Inflammatory macrophage (primary cell): ENCODE data around the gene EFR3B.
A peak's percentile ranks its signal among the peaks of the same experiment; 100 is the strongest.
"Not testable (repeated sequence)": the region's sequence is repeated elsewhere in the genome, so short reads cannot be mapped to it uniquely, and the experiment has no call there.

Experiments
- DNase-seq, 2 donors: peaks; one replicate each; pipeline ENCODE4 v3.0.0-alpha.2; 2020 to 2022

EFR3B gene

DNA sequence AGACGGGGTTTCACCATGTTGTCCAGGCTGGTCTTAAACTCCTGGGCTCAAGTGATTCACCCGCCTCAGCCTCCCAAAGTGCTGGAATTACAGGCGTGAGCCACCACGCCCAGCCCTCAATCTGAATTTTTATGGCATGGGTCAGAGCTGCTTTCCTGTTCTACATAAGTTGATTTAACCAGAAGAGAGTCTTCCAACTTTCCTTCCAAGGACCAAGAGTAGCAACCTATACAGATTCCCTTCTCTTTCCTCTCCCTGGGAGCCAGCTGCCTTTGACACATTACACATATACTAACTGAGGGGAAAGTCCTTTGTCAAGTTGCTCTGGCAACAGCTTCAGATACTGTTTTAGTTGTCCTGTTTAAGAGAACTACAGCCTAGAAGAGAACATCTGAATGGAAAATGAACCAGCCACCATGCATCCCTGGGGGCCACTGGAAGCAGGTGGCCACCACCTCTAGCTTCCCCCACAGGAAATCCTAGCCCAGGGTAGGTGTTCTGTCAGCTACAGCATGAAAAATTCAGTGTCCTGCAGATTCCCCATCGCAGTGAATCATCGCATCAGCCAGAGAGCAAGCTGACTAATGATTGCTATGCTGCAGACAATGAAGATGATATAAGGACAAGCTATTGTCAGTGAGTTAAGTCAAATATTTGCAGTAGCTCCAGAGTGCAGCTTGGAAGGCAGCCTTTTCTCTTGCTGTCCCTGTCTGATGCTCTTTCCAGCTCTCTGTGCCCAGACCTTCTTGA, 63.6 kb downstream of the EFR3B start:
- DNase-seq = no peak

DNA sequence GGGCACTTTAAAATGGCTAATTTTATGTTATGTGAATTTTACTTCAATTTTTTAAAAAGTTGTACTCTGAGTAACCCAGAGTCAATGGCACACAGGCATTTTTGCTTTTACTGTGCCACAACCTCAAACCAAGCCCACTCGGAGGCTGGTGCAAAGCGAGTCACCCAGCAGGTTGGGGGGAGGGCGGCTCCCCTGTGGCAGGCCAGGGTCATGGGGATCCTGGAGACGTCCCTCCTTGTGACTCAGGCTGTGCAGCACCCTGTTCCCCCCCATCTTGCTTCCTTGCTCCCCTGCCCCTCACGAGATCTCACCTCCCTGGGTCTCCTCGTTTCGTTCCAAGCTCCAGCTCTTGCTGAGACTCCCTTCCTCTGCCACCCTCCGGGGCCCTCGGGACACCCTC, 67.9 kb downstream of the EFR3B start:
- DNase-seq = no peak

- no peak for DNase-seq
These were observed 70.2 kb downstream of the EFR3B start for GRCh38 chr2:25112113-25112512.

- no peak for DNase-seq
These were observed 73.5 kb downstream of the EFR3B start for GRCh38 chr2:25115249-25115883.

- DNase-seq = no peak
These were observed 74.0 kb downstream of the EFR3B start for GRCh38 chr2:25115902-25116301.

DNA sequence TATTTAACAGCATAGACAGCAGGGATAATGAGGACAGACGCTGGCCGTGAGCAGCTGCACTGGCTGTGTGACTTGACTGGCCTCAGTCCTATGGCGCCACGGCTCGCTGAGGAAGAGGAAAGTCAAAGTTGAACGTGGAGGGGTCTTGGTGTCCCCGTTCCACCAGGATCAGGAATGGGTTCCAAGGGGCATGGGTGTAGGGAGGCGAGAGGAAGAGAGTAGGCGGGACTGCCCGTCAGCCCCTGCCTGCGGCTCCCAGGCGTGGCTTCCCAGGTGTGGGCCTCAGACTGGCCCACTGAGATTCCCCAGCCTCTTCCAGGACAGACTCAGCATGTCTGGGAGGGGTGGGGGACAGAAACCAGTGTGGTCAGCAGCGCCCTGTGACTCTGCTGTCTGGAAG, 75.1 kb downstream of the EFR3B start:
- DNase-seq = no peak

DNA sequence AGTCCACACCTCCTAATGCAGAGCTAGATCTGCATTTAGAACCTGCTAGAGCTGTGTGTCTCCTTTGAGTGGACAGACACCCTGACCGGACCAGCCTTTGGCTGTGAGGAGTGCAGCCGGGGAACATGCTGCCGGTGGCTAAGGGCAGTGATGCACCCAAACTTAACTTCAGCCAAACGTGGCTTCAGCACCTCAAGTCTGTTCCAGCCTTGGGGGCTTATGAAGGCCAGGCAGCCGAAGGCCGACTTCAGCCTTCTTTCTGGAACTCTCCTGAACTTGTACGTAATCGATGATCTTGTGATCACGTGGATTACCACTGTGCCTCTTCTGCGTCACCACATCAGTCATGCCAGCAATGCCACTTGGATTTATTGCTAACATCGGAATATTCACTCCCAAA, 77.4 kb downstream of the EFR3B start:
- DNase-seq = no peak

- DNase-seq = no peak
These were observed 80.5 kb downstream of the EFR3B start for GRCh38 chr2:25122367-25122766.

- peak; percentile 77 to 89 for DNase-seq
These were observed 81.8 kb downstream of the EFR3B start for GRCh38 chr2:25123682-25124081.

- DNase-seq = no peak
These were observed 83.3 kb downstream of the EFR3B start for GRCh38 chr2:25125189-25125588.

DNA sequence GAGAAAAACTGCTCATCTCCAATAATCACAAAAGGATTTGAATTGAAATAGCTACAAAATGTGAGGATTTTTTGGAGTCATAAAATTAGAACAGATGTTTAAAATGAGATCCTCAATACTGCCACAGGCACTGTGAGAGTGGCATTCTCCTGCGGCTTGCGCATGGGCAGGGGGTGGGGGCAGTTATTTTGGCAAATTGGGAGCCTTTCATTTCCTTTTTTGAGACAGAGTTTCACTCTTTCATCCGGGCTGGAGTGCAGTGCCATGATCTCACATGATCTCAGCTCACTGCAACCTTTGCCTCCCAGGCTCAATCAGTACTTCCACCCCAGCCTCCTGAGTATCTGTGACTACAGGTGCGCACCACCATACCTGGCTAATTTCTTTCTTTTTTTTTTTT, 84.1 kb downstream of the EFR3B start:
- DNase-seq = peak; percentile 56 to 57

DNA sequence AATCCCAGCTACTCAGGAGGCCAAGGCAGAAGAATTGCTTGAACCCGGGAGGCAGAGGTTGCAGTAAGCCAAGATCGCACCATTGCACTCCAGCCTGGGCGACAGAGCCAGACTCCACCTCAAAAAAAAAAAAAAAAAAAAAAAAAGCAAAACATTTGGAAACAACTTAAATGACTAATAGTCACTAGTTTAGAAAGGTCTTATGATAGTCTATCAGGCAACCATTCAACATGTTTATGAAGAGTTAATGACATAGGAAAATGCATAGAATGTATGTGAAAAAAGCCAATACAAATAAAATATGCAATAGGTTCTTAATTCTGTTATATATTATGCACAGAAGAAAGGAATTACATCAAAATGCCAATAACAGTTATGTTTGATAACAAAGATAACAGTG, 85.2 kb downstream of the EFR3B start:
- DNase-seq = peak in 1 of 2 donors; percentile 65

DNA sequence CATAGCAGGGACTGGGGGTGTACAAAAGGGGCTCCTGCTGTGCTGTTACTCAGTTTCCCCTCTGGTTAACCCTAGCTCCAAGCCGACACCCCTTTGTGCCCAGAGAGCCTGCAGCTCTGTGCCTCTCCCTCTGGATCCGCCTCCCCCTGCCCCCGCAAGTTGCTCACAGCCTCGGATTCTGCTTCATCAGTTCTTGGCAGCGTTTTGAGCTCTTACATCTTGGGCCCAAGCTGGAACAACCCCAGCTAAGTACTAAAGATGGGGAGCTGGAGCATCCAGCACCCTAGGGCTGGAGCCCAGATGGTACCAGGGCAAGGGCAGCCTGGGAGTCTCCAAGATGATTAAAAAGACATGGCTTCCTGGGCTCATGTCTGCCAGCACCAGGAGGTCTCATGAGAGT, 85.8 kb downstream of the EFR3B start:
- DNase-seq = no peak

DNA sequence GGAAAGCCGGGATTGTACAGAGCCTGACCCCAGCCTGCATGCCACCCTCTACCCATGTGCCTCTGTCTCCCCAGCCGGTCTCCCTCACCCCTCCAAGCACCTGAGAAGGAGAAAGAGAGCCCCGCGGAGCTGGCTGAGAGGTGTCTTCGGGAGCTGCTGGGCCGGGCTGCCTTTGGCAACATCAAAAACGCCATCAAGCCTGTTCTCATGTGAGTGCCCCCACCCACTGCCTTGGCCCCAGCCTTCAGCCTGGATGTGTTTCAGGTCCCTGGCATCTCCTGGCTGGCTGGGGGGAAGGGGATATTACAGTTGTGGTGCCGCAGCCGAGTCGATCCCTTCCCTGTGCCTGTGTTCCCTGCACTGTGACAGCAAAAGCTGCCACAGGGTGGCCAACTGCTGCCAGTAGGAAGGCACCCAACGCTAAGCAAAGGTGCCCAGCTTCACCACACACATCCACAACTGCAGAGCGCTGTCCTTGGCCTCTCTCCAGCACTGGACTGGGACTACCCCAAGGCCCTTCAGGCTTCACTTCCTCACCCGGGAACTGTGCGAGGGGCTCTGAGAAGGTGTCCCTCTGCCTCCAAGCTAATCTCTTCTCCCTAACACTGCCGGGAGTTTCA, 88.1 kb downstream of the EFR3B start:
- no peak for DNase-seq

DNA sequence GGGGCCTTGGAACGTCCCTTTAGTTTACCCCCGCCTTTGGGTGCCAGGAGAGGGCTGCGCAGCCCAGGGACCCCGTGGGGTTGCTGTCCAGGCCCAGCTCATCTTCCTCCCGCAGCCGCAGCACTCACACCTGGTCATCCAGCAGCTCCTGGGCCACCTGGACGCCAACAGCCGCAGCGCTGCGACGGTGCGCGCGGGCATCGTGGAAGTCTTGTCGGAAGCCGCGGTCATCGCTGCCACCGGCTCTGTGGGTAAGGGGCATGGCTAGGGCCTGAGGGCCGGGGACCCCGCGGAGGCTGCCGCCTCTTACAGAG, 89.3 kb downstream of the EFR3B start:
- no peak for DNase-seq

- DNase-seq = peak in 1 of 2 donors; percentile 39
These were observed 89.9 kb downstream of the EFR3B start for GRCh38 chr2:25131567-25132298.

- DNase-seq = peak; percentile 23 to 42
These were observed 90.4 kb downstream of the EFR3B start for GRCh38 chr2:25132299-25132635.

- DNase-seq = no peak
These were observed 90.8 kb downstream of the EFR3B start for GRCh38 chr2:25132693-25133092.

GRCh38 chr2:25140535-25140934, 98.7 kb downstream of the EFR3B start:
- not testable (repeated sequence) for DNase-seq

GRCh38 chr2:25141120-25141519, 99.2 kb downstream of the EFR3B start:
- no peak for DNase-seq

GRCh38 chr2:25145803-25146202, 103.9 kb downstream of the EFR3B start:
- no peak for DNase-seq

GRCh38 chr2:25146896-25147295, 105.0 kb downstream of the EFR3B start:
- no peak for DNase-seq

DNA sequence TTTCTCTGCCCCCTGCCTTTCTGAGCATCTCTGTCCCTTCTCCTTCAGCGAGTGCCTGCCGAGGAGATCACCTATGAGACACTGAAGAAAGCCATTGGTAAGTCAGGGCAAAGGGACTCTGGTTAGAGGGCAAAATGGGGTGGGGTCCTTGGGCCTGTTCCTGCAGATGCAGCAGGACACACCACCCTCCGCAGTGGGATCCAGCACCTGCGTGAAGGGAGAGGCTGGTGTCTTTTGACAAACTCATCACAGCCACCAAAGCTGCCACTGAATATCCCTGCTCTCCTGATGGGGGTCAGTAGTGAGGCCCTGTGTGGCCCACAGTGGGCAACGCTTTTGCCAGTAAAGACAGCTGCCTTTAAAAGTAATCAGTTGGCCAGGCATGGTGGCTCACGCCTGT, 107.8 kb downstream of the EFR3B start:
- no peak for DNase-seq

GRCh38 chr2:25150993-25151392, 109.1 kb downstream of the EFR3B start:
- not testable (repeated sequence) for DNase-seq
